HG03354 (cell line): ENCODE data around the gene SIAH2.

Experiments
- ATAC-seq: cut with Tn5 transposase; IDR thresholded peaks from one replicate; pipeline ENCODE4 v1.9.1; 2021; ENCODE audit warnings: mild to moderate bottlenecking; ENCODE audit not compliant: unreplicated experiment, poor library complexity, severe bottlenecking

SIAH2 gene

GRCh38 chr3:150778793-150779401, 15.9 kb upstream of the SIAH2 start:
- ATAC-seq: no peak

GRCh38 chr3:150775001-150775599, 12.1 kb upstream of the SIAH2 start:
- ATAC-seq: no peak

GRCh38 chr3:150773616-150774192, 10.7 kb upstream of the SIAH2 start:
- no peak for ATAC-seq

GRCh38 chr3:150771600-150771999, 8.6 kb upstream of the SIAH2 start:
- no peak for ATAC-seq

- ATAC-seq: no peak
Observed at GRCh38 chr3:150770681-150771080, 7.7 kb upstream of the SIAH2 start.

GRCh38 chr3:150766742-150767141, 3.8 kb upstream of the SIAH2 start:
- ATAC-seq: no peak

GRCh38 chr3:150765949-150766720, 3.2 kb upstream of the SIAH2 start:
- ATAC-seq: peak; percentile 11

- no peak for ATAC-seq
Observed at GRCh38 chr3:150764967-150765366, 2.0 kb upstream of the SIAH2 start.

GRCh38 chr3:150764566-150764965, 1.6 kb upstream of the SIAH2 start:
- no peak for ATAC-seq

GRCh38 chr3:150763841-150764483, 993 bp upstream of the SIAH2 start:
- ATAC-seq: peak; percentile 18

GRCh38 chr3:150762662-150763121, 277 bp downstream of the SIAH2 start:
- ATAC-seq: peak; percentile 15

GRCh38 chr3:150761831-150762661, 923 bp downstream of the SIAH2 start:
- ATAC-seq: peak; percentile 0

GRCh38 chr3:150760431-150761200, 2.4 kb downstream of the SIAH2 start:
- peak; percentile 30 for ATAC-seq

- no peak for ATAC-seq
Observed at GRCh38 chr3:150759947-150760346, 3.0 kb downstream of the SIAH2 start.

- ATAC-seq: no peak
Observed at GRCh38 chr3:150759319-150759718, 3.6 kb downstream of the SIAH2 start.

- ATAC-seq: no peak
Observed at GRCh38 chr3:150757768-150758167, 5.2 kb downstream of the SIAH2 start.

GRCh38 chr3:150757364-150757763, 5.6 kb downstream of the SIAH2 start:
- no peak for ATAC-seq

- no peak for ATAC-seq
Observed at GRCh38 chr3:150756491-150757059, 6.4 kb downstream of the SIAH2 start.
